GM10266 (cell line): ENCODE measurements around the gene ZNF513.

Experiments used
- DNase-seq: peaks from one replicate; pipeline ENCODE4 v3.0.0; 2012; ENCODE audit errors: extremely low spot score
- CTCF ChIP-seq: IDR thresholded peaks from 2 replicates; pipeline ENCODE4 v1.5.1; 2012; ENCODE audit warnings: mild to moderate bottlenecking, low read depth; ENCODE audit not compliant: control insufficient read depth, insufficient read depth; ENCODE audit errors: missing control alignments

ZNF513 gene

GRCh38 chr2:27400348-27401135, 20.0 kb upstream of the ZNF513 start:
- DNase-seq = no peak
- TF ChIP-seq CTCF = no peak

GRCh38 chr2:27398962-27399361, 18.4 kb upstream of the ZNF513 start:
- no peak for DNase-seq
- TF ChIP-seq CTCF = no peak

GRCh38 chr2:27393225-27393624, 12.7 kb upstream of the ZNF513 start:
- TF ChIP-seq CTCF = no peak
- DNase-seq = no peak

GRCh38 chr2:27390822-27391679, 10.5 kb upstream of the ZNF513 start:
- no peak for TF ChIP-seq CTCF
- no peak for DNase-seq

- no peak for DNase-seq
- TF ChIP-seq CTCF = no peak
Observed at GRCh38 chr2:27381577-27382181, 1.1 kb upstream of the ZNF513 start.

GRCh38 chr2:27379836-27380625, 503 bp downstream of the ZNF513 start:
- no peak for DNase-seq
- TF ChIP-seq CTCF = no peak
